Activated naive CD4-positive, alpha-beta T cell treated with anti-CD3 and anti-CD28 coated beads, Interleukin-2, amount 10 ng/mL, durations not matched to agents 7 days and 5 days (primary cell): ENCODE measurements around the gene RNH1.
A peak's percentile ranks its signal among the peaks of the same experiment; 100 is the strongest.

Experiments used
- CTCF ChIA-PET: fragments of 350-600 bp; sonication (Branson Sonifier 250); formaldehyde crosslinking; loops from one replicate; lab custom pipeline; 2021; ENCODE audit warnings: antibody characterized with exemption; lab: Charles Lee
- DNase-seq: peaks from one replicate; pipeline ENCODE4 v3.0.0-alpha.2; 2020
- H3K27ac Mint-ChIP-seq: one replicate; pipeline ENCODE4 v1.8.0; 2021; ENCODE audit warnings: mild to moderate bottlenecking, moderate library complexity, mixed read lengths
- H3K27me3 Mint-ChIP-seq: one replicate; pipeline ENCODE4 v1.8.0; 2021; ENCODE audit warnings: mild to moderate bottlenecking, mixed read lengths
- H3K36me3 Mint-ChIP-seq: one replicate; pipeline ENCODE4 v1.8.0; 2021; ENCODE audit warnings: mixed read lengths
- H3K4me1 Mint-ChIP-seq: one replicate; pipeline ENCODE4 v1.8.0; 2021; ENCODE audit warnings: mixed read lengths
- H3K4me3 Mint-ChIP-seq: one replicate; pipeline ENCODE4 v1.8.0; 2021; ENCODE audit warnings: mild to moderate bottlenecking, moderate library complexity, mixed read lengths
- H3K9me3 Mint-ChIP-seq: one replicate; pipeline ENCODE4 v1.8.0; 2021; ENCODE audit warnings: mixed read lengths

RNH1 gene

GRCh38 chr11:462107-462890, 44.7 kb downstream of the RNH1 start:
- Mint-ChIP-seq H3K4me1 (peaks cover 7% of the 10 kb centered on the region), H3K9me3 (no peaks in the 10 kb centered on the region), H3K4me3 (no peak overlapping the region), H3K27me3 (no peaks in the 10 kb centered on the region), H3K36me3 (peaks cover 1% of the 10 kb centered on the region), H3K27ac (no peak overlapping the region)
- no peak for DNase-seq
- CTCF ChIA-PET: no interaction called here

GRCh38 chr11:461626-462025, 45.4 kb downstream of the RNH1 start:
- no peaks in the 10 kb centered on the region for H3K9me3 Mint-ChIP-seq
- CTCF ChIA-PET: no interaction called here
- DNase-seq: no peak
- no peak overlapping the region for H3K4me3 Mint-ChIP-seq
- peaks cover 4% of the 10 kb centered on the region for H3K36me3 Mint-ChIP-seq
- no peak overlapping the region for H3K27ac Mint-ChIP-seq
- H3K4me1 Mint-ChIP-seq: peaks cover 14% of the 10 kb centered on the region
- no peaks in the 10 kb centered on the region for H3K27me3 Mint-ChIP-seq

GRCh38 chr11:460331-461199, 46.5 kb downstream of the RNH1 start:
- no peaks in the 10 kb centered on the region for H3K27me3 Mint-ChIP-seq
- no peak for DNase-seq
- no peak overlapping the region for H3K4me3 Mint-ChIP-seq
- H3K9me3 Mint-ChIP-seq: no peaks in the 10 kb centered on the region
- peaks cover 8% of the 10 kb centered on the region for H3K36me3 Mint-ChIP-seq
- CTCF ChIA-PET: no interaction called here
- no peak overlapping the region for H3K27ac Mint-ChIP-seq
- peaks cover 24% of the 10 kb centered on the region for H3K4me1 Mint-ChIP-seq

- Mint-ChIP-seq H3K9me3 (no peaks in the 10 kb centered on the region), H3K27ac (no peak overlapping the region), H3K36me3 (peaks cover 11% of the 10 kb centered on the region), H3K4me1 (peaks cover 28% of the 10 kb centered on the region), H3K27me3 (no peaks in the 10 kb centered on the region), H3K4me3 (no peak overlapping the region)
- CTCF ChIA-PET: no interaction called here
- no peak for DNase-seq
These were observed 47.4 kb downstream of the RNH1 start for GRCh38 chr11:459511-460220.

- Mint-ChIP-seq H3K27me3 (no peaks in the 10 kb centered on the region), H3K36me3 (peaks cover 11% of the 10 kb centered on the region), H3K27ac (peak overlapping the region; percentile 61), H3K9me3 (no peaks in the 10 kb centered on the region), H3K4me3 (peak overlapping the region; percentile 35), H3K4me1 (peaks cover 29% of the 10 kb centered on the region)
- CTCF ChIA-PET: interaction anchor here (1.2 to 1.5 kb wide), 2 partner anchors 9 to 206 kb away, joined by 6 read pairs; no protein-coding TSS in a partner anchor
- DNase-seq: peak; percentile 35
These were observed 49.8 kb downstream of the RNH1 start for GRCh38 chr11:457111-457760.

GRCh38 chr11:456533-456932, 50.5 kb downstream of the RNH1 start:
- Mint-ChIP-seq H3K27ac (peak overlapping the region; percentile 61), H3K36me3 (peaks cover 11% of the 10 kb centered on the region), H3K4me3 (peak overlapping the region; percentile 35), H3K9me3 (no peaks in the 10 kb centered on the region), H3K4me1 (peaks cover 31% of the 10 kb centered on the region), H3K27me3 (no peaks in the 10 kb centered on the region)
- DNase-seq: peak; percentile 61
- CTCF ChIA-PET: interaction anchor here (1.2 to 1.5 kb wide), 2 partner anchors 8 to 206 kb away, joined by 6 read pairs; no protein-coding TSS in a partner anchor

GRCh38 chr11:455566-456147, 51.4 kb downstream of the RNH1 start:
- peaks cover 39% of the 10 kb centered on the region for H3K4me1 Mint-ChIP-seq
- no peaks in the 10 kb centered on the region for H3K9me3 Mint-ChIP-seq
- H3K27ac Mint-ChIP-seq: no peak overlapping the region
- H3K4me3 Mint-ChIP-seq: no peak overlapping the region
- H3K36me3 Mint-ChIP-seq: peaks cover 14% of the 10 kb centered on the region
- no peak for DNase-seq
- H3K27me3 Mint-ChIP-seq: no peaks in the 10 kb centered on the region
- CTCF ChIA-PET: interaction anchor here (1.5 kb wide), 1 partner anchor 205 kb away, joined by 6 read pairs; no protein-coding TSS in a partner anchor

GRCh38 chr11:454801-455565, 52.1 kb downstream of the RNH1 start:
- CTCF ChIA-PET: no interaction called here
- Mint-ChIP-seq H3K27ac (peak overlapping the region; percentile 58), H3K4me1 (peaks cover 40% of the 10 kb centered on the region), H3K36me3 (peaks cover 14% of the 10 kb centered on the region), H3K27me3 (peaks cover 1% of the 10 kb centered on the region), H3K4me3 (no peak overlapping the region), H3K9me3 (no peaks in the 10 kb centered on the region)
- DNase-seq: no peak

GRCh38 chr11:454043-454442, 53.0 kb downstream of the RNH1 start:
- H3K9me3 Mint-ChIP-seq: no peaks in the 10 kb centered on the region
- H3K4me1 Mint-ChIP-seq: peaks cover 47% of the 10 kb centered on the region
- H3K4me3 Mint-ChIP-seq: no peak overlapping the region
- CTCF ChIA-PET: no interaction called here
- H3K27me3 Mint-ChIP-seq: peaks cover 3% of the 10 kb centered on the region
- H3K36me3 Mint-ChIP-seq: peaks cover 14% of the 10 kb centered on the region
- DNase-seq: no peak
- H3K27ac Mint-ChIP-seq: no peak overlapping the region

GRCh38 chr11:453564-453963, 53.5 kb downstream of the RNH1 start:
- H3K9me3 Mint-ChIP-seq: no peaks in the 10 kb centered on the region
- peaks cover 51% of the 10 kb centered on the region for H3K4me1 Mint-ChIP-seq
- peaks cover 14% of the 10 kb centered on the region for H3K36me3 Mint-ChIP-seq
- DNase-seq: no peak
- H3K27ac Mint-ChIP-seq: no peak overlapping the region
- peaks cover 3% of the 10 kb centered on the region for H3K27me3 Mint-ChIP-seq
- no peak overlapping the region for H3K4me3 Mint-ChIP-seq
- CTCF ChIA-PET: no interaction called here

- no peak overlapping the region for H3K27ac Mint-ChIP-seq
- no peak for DNase-seq
- CTCF ChIA-PET: interaction anchor here (0.8 kb wide), 1 partner anchor 147 kb away, joined by 4 read pairs; no protein-coding TSS in a partner anchor
- H3K27me3 Mint-ChIP-seq: peaks cover 3% of the 10 kb centered on the region
- H3K4me1 Mint-ChIP-seq: peaks cover 54% of the 10 kb centered on the region
- peaks cover 14% of the 10 kb centered on the region for H3K36me3 Mint-ChIP-seq
- no peaks in the 10 kb centered on the region for H3K9me3 Mint-ChIP-seq
- no peak overlapping the region for H3K4me3 Mint-ChIP-seq
These were observed 54.0 kb downstream of the RNH1 start for GRCh38 chr11:452916-453527.

- no peak for DNase-seq
- Mint-ChIP-seq H3K27ac (no peak overlapping the region), H3K4me1 (peaks cover 46% of the 10 kb centered on the region), H3K4me3 (no peak overlapping the region), H3K36me3 (peaks cover 14% of the 10 kb centered on the region), H3K27me3 (peaks cover 3% of the 10 kb centered on the region), H3K9me3 (no peaks in the 10 kb centered on the region)
- CTCF ChIA-PET: interaction anchor here (0.8 to 1.8 kb wide), 4 partner anchors 45 to 146 kb away, joined by 3 to 6 read pairs (median 4); no protein-coding TSS in a partner anchor
These were observed 54.8 kb downstream of the RNH1 start for GRCh38 chr11:452203-452744.
